Esophagus muscularis mucosa (tissue), 4 donors: ENCODE data around the gene WWTR1. TPM values are rescaled to one million over a fixed set of nuclear protein-coding genes. Genes with fewer than 3 reads are reported as not detected.

ENCODE experiments used
- DNase-seq: peaks from one replicate; pipeline ENCODE4 v3.0.0-alpha.2; 2017; ENCODE audit errors: extremely low spot score
- H3K27ac ChIP-seq, 4 donors: fragments of 200-600 bp; sonication (generic); replicated peaks in 1 of 4; 1 replicate in 3 of 4; 2 replicates in 1 of 4; pipeline ENCODE4 v1.5.1; 2016 to 2019; ENCODE audit warnings: mild to moderate bottlenecking in 1 of 4
- H3K27me3 ChIP-seq, 4 donors: fragments of 200-600 bp; sonication (generic); one replicate each; pipeline versions ENCODE4 v1.5.1 to v1.6.0; 2016 to 2019
- H3K36me3 ChIP-seq, 4 donors: fragments of 200-600 bp; sonication (generic); one replicate each; pipeline ENCODE4 v1.5.1; 2016 to 2019
- H3K4me1 ChIP-seq, 4 donors: fragments of 200-600 bp; sonication (generic); one replicate each; pipeline ENCODE4 v1.5.1; 2016 to 2019
- H3K4me3 ChIP-seq, 4 donors: fragments of 200-600 bp; sonication (generic); 1 replicate in 2 of 4; 2 replicates in 2 of 4; pipeline ENCODE4 v1.5.1; 2016 to 2019; ENCODE audit warnings: mild to moderate bottlenecking in 4 of 4, moderate library complexity in 1 of 4
- H3K9me3 ChIP-seq, 4 donors: fragments of 200-600 bp; sonication (generic); 1 replicate in 3 of 4; 2 replicates in 1 of 4; pipeline ENCODE4 v1.5.1; 2016 to 2019
- CTCF ChIP-seq, 3 experiments: fragments of 200-600 bp in 2 of 3; fragments of 450-650 bp in 1 of 3; sonication (generic) in 2 of 3; IDR thresholded peaks; one replicate each; pipeline ENCODE4 v1.5.1; 2017 to 2019; ENCODE audit warnings: antibody characterized with exemption in 3 of 3, mild to moderate bottlenecking in 2 of 3, moderate library complexity in 1 of 3
- EP300 ChIP-seq: sonication (generic); formaldehyde crosslinking; IDR thresholded peaks from one replicate; pipeline ENCODE4 v1.6.1; 2017; ENCODE audit warnings: antibody characterized with exemption
- POLR2A ChIP-seq: fragments of 450-650 bp; IDR thresholded peaks from one replicate; pipeline ENCODE4 v1.6.1; 2017; ENCODE audit warnings: antibody characterized with exemption, moderate library complexity, mild to moderate bottlenecking, low read depth
- POLR2AphosphoS5 ChIP-seq, 2 donors: sonication (generic); formaldehyde crosslinking; IDR thresholded peaks; one replicate each; pipeline ENCODE4 v1.6.1; 2017; ENCODE audit warnings: antibody characterized with exemption in 2 of 2
- WGBS: methylation state at CpG from one replicate; pipeline ENCODE4 v1.1.5; 2018; 5-methylcytosine and 5-hydroxymethylcytosine counted together
- intact Hi-C: fragments of 100-400 bp; cut with DNase I; formaldehyde crosslinking; loops from one replicate; pipeline ENCODE4 v1.15.1; 2023
- total RNA-seq, 4 donors: library from RNA; depleted of rRNA; stranded (reverse); fragments of >200 nt; gene quantifications; one replicate each; pipeline versions ENCODE4 v1.1.0 to v1.2.1, GENCODE V29; 2016

The WWTR1 gene
- total RNA-seq, 4 donors from 2014 or later: 346 to 535 (median 463) TPM

- Histone ChIP-seq H3K27ac (peak overlapping the region; percentile 77 to 85 (median 80)), H3K9me3 (no peaks in the 10 kb centered on the region), H3K27me3 (no peaks in the 10 kb centered on the region), H3K4me3 (peak overlapping the region in 3 of 4 donors; percentile 22 to 29 (median 23)), H3K36me3 (no peaks in the 10 kb centered on the region), H3K4me1 (peaks cover 13 to 91% (median 81%) of the 10 kb centered on the region in 4 donors)
- intact Hi-C loops: loop anchor here (5.0 kb wide), 1 partner anchor 109 kb away; the partner anchor contains the start of gene WWTR1
- peak; percentile 93 for DNase-seq
- 25% methylated on average over 12 of the region's 13 CpGs for WGBS
- TF ChIP-seq EP300: no peak
- TF ChIP-seq POLR2AphosphoS5 (IDR thresholded peaks at IDR 0.05): peak; percentile 73 to 83
Observed at GRCh38 chr3:149547954-149548668, 109.7 kb downstream of the WWTR1 start.

GRCh38 chr3:149547413-149547812, 110.4 kb downstream of the WWTR1 start:
- H3K27me3 ChIP-seq: no peaks in the 10 kb centered on the region
- H3K27ac ChIP-seq: peak overlapping the region; percentile 77 to 85 (median 80)
- peaks cover 20 to 91% (median 81%) of the 10 kb centered on the region in 4 donors for H3K4me1 ChIP-seq
- no peaks in the 10 kb centered on the region for H3K9me3 ChIP-seq
- 25% methylated on average over 9 of the region's 9 CpGs for WGBS
- no peaks in the 10 kb centered on the region for H3K36me3 ChIP-seq
- intact Hi-C loops: loop anchor here (5.0 kb wide), 1 partner anchor 110 kb away; the partner anchor contains the start of gene WWTR1
- TF ChIP-seq POLR2AphosphoS5 (IDR thresholded peaks at IDR 0.05): peak; percentile 40 to 46
- no peak for TF ChIP-seq CTCF (IDR thresholded peaks at IDR 0.05)
- TF ChIP-seq EP300: no peak
- TF ChIP-seq POLR2A: no peak
- H3K4me3 ChIP-seq: peak overlapping the region; percentile 21 to 29 (median 22)
- peak; percentile 93 for DNase-seq

DNA sequence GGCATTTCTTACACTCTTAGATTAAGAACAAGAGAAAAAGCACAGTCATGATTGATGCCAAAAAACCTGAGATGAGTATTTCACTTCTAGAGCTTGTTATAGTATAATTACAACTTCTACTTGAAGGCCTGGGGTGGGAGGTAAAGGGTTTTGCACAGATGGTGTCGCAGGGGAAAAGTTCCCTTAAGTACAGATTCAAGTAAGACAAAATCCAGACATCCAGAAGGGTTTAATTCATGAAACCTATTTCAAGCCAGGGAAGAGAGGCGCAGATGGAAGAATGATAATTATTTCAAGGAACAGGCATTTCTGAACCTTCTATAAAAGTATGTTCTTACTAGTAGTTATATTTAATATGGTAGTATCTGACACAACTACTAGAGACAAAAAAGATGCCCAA, 112.8 kb downstream of the WWTR1 start:
- DNase-seq: no peak
- Histone ChIP-seq H3K4me3 (no peak overlapping the region), H3K27ac (peak overlapping the region; percentile 7 to 85 (median 80)), H3K36me3 (peaks cover 5 to 17% (median 13%) of the 10 kb centered on the region in 4 donors), H3K9me3 (no peaks in the 10 kb centered on the region), H3K27me3 (no peaks in the 10 kb centered on the region), H3K4me1 (peaks cover 28 to 96% (median 87%) of the 10 kb centered on the region in 4 donors)
- no peak for TF ChIP-seq POLR2A
- TF ChIP-seq EP300: no peak
- no peak for TF ChIP-seq CTCF (IDR thresholded peaks at IDR 0.05)
- no peak for TF ChIP-seq POLR2AphosphoS5 (IDR thresholded peaks at IDR 0.05)
- WGBS: 83% methylated on average over 2 of the region's 2 CpGs
- intact Hi-C loops: loop anchor here (5.0 kb wide), 1 partner anchor 112 kb away; the partner anchor contains the start of gene WWTR1

GRCh38 chr3:149542375-149543312, 115.2 kb downstream of the WWTR1 start:
- no peak overlapping the region for H3K4me3 ChIP-seq
- WGBS: 73% methylated on average over 9 of the region's 9 CpGs
- intact Hi-C loops: no loop called here
- no peaks in the 10 kb centered on the region for H3K27me3 ChIP-seq
- peaks cover 35 to 96% (median 90%) of the 10 kb centered on the region in 4 donors for H3K4me1 ChIP-seq
- peaks cover 5 to 17% (median 13%) of the 10 kb centered on the region in 4 donors for H3K36me3 ChIP-seq
- TF ChIP-seq EP300 (no peak), POLR2AphosphoS5 (IDR thresholded peaks at IDR 0.05) (no peak), POLR2A (no peak), CTCF (IDR thresholded peaks at IDR 0.05) (no peak)
- H3K27ac ChIP-seq: peak overlapping the region in 3 of 4 donors; percentile 12 to 35 (median 16)
- DNase-seq: no peak
- no peaks in the 10 kb centered on the region for H3K9me3 ChIP-seq
